Neural cell (in vitro differentiated cells): Measurements from ENCODE around the gene CAMK2N2.

Source experiments
- CTCF ChIP-seq: fragments of 450-650 bp; IDR thresholded peaks from 2 replicates; pipeline ENCODE4 v1.5.1; 2014; ENCODE audit warnings: antibody characterized with exemption, mild to moderate bottlenecking, moderate library complexity; ENCODE audit not compliant: poor library complexity, severe bottlenecking
- EP300 ChIP-seq: fragments of 450-650 bp; conservative IDR thresholded peaks from 2 replicates; pipeline ENCODE4 v1.6.1; 2014; ENCODE audit warnings: antibody characterized with exemption, mild to moderate bottlenecking, moderate library complexity; ENCODE audit not compliant: poor library complexity, severe bottlenecking
- EZH2 ChIP-seq: fragments of 200-600, 300-800 bp; shearing (Covaris generic), sonication (generic); IDR thresholded peaks from 2 replicates; pipeline ENCODE4 v1.6.1; 2014; ENCODE audit warnings: antibody characterized with exemption, low read length, borderline replicate concordance, mild to moderate bottlenecking; ENCODE audit not compliant: insufficient read depth, poor library complexity, severe bottlenecking
- MXI1 ChIP-seq: fragments of 450-650 bp; conservative IDR thresholded peaks from 2 replicates; pipeline ENCODE4 v1.6.1; 2014; ENCODE audit warnings: antibody characterized with exemption, mild to moderate bottlenecking; ENCODE audit not compliant: poor library complexity, severe bottlenecking
- POLR2AphosphoS5 ChIP-seq: IDR thresholded peaks from 2 replicates; pipeline ENCODE4 v1.6.1; 2012
- RAD21 ChIP-seq: fragments of 450-650 bp; conservative IDR thresholded peaks from 2 replicates; pipeline ENCODE4 v1.6.1; 2014; ENCODE audit warnings: antibody characterized with exemption, mild to moderate bottlenecking, moderate library complexity
- REST ChIP-seq: IDR thresholded peaks from 2 replicates; pipeline ENCODE4 v1.6.1; 2012; ENCODE audit warnings: borderline replicate concordance
- TAF1 ChIP-seq: IDR thresholded peaks from 2 replicates; pipeline ENCODE4 v1.6.1; 2012; ENCODE audit warnings: low read depth

- TF ChIP-seq REST (no peak), TAF1 (no peak), EZH2 (no peak), MXI1 (no peak), CTCF (no peak), EP300 (no peak), POLR2AphosphoS5 (no peak), RAD21 (no peak)
These were observed 45.1 kb upstream of the CAMK2N2 start for GRCh38 chr3:184306341-184306972.
